Stimulated activated CD8-positive, alpha-beta memory T cell treated with anti-CD3 and anti-CD28 coated beads, Interleukin-12 subunit alpha, Interleukin-12 subunit beta, amount 100 ng/mL, for 1 hour (primary cell): ENCODE measurements around the gene ZBTB4.
A peak's percentile ranks its signal among the peaks of the same experiment; 100 is the strongest.

Experiments
- DNase-seq: peaks from one replicate; pipeline ENCODE4 v3.0.0-alpha.2; 2020; ENCODE audit warnings: low read depth

The ZBTB4 gene

DNA sequence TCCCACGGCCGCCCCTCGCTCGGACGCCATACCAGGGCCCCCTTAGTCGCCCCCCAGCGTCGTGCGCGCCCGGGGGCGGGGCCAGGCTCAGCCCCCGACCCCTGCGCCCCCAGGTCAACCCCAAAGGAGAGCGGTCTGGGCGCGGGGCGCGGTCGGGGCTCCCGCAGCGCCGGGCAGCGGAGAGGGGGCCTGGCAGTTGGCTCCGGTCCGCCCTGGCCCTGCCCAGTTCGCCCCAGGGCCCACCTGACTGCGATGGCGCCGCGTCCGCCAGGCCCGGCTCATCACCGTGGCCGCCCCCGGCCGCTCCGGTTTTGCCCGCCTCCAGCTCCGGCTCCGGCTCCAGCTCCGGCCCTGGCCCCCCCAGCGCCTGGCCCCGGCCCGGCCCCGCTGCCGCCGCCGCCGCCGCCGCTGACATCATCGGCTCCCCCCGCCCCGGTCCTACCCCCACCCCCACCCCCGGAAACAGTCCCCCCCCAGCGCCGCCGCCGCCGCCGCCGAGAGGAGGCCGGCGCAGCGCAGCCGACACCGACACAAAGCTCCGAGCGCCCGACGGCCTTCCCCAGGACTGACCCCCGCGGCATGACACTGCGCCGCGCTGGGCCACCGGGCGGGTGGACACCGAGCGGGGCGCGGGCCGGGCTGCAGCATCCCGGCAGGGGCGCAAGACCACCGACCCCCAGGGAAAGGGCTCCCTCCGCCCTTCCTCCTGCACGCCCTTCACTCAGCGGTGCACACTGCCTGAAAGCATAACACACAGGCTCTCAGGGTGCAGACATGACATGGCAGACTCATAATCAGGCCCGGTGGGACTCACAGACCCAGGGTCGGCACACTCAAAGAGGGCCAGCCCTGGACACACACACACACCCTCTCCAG lies at the start of gene ZBTB4:
ZBTB4 (minus strand) TSS at position 419 of the 876 bp plus-strand sequence. CDS start 12,830 bp downstream, outside the sequence.
- peak; percentile 44 for DNase-seq

DNA sequence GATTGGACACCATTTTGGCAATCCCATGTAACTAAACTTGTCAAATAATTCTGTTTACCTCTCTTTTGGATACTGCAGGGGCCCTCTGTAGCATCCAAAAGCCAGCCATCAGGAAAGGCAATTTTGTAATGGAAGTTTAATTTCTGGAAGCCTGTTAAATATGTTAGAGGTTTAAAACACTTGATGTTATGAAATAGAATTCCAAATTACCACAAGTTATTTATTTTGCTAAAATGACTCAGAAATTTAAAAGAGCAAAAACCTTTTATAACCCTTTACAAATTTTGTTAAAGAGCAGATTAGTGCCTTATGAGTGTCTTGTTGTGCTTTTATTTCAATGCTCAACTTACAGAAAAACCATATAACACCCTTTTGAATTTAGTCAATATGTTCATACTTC lies 49.4 kb upstream of the ZBTB4 start:
- no peak for DNase-seq

GRCh38 chr17:7523033-7523432 lies 43.6 kb upstream of the ZBTB4 start:
- DNase-seq, result peak; percentile 33

- no peak for DNase-seq
Measured at GRCh38 chr17:7515911-7516610, 36.6 kb upstream of the ZBTB4 start.

- DNase-seq, result no peak
Measured at GRCh38 chr17:7513850-7514419, 34.5 kb upstream of the ZBTB4 start.

GRCh38 chr17:7512824-7513540 lies 33.6 kb upstream of the ZBTB4 start:
- no peak for DNase-seq

DNA sequence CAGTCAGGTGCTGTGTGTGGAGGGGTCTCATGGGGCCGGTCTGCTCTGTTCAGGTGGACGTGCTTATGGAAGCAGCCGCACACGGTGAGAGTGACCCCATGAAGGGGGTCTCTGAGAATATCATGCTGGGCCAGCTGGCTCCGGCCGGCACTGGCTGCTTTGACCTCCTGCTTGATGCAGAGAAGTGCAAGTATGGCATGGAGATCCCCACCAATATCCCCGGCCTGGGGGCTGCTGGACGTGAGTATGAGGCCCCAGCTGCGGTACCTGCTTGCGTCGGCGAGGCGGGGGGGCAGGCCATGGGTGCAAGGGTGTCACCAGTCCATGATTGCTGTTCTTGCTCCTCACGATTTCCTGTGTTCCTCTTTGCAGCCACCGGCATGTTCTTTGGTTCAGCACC lies 32.7 kb upstream of the ZBTB4 start:
- DNase-seq, result no peak

DNA sequence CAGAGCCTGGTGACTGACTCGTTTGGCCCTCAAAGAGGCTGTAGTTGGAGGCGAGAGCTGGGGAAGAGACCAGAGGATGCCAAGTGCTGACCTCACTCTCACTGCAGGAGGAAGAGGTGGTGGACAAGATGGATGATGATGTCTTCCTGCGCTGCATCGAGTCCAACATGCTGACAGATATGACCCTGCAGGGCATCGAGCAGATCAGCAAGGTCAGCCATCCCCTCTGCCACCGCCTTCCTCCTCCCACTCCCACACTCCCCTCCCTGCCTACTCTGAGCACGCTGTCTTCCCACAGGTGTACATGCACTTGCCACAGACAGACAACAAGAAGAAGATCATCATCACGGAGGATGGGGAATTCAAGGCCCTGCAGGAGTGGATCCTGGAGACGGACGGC lies 31.7 kb upstream of the ZBTB4 start:
- DNase-seq, result no peak

DNA sequence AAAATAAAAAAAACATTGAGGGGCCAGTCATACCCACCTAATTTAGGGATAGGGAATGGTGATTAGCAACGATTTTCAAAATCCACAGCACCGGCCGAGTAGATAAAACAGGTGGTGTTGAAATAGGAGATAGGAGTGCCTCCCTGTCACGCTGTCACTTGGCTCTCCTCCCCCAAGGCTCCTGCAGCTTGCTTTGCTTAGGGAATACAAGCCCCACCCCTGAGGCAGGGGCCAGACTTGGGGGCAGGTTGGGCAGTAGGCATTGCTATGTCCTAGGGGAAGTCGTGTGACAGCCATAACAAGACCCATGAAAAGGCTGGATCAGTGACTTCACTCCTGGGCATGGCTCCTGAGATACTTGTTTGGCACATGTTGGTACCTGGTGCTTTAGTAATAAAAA lies 30.5 kb upstream of the ZBTB4 start:
- DNase-seq, result no peak

DNA sequence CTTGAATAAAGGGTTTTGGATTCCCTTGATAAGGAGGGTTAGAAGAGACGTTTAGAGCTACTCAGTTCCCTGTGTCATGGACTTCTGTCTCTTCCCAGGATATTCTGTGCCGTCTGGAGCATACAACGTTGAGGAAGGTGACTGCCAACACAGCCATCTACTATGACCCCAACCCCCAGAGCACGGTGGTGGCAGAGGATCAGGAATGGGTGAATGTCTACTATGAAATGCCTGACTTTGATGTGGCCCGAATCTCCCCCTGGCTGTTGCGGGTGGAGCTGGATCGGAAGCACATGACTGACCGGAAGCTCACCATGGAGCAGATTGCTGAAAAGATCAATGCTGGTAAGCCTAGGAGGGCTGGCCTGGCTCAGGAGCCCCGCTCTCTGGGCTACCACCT lies 29.4 kb upstream of the ZBTB4 start:
- DNase-seq, result no peak

DNA sequence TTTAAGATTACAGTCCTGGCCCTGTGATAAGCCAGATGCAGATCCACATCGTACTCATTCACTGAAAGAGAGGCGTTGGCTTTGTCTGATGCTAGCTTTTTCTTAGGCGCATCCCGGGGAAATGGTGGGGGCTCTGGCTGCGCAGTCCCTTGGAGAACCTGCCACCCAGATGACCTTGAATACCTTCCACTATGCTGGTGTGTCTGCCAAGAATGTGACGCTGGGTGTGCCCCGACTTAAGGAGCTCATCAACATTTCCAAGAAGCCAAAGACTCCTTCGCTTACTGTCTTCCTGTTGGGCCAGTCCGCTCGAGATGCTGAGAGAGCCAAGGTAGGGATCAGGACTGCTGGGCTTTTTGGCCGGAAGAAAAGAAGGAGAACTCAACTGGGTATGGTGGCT lies 28.7 kb upstream of the ZBTB4 start:
- no peak for DNase-seq

DNA sequence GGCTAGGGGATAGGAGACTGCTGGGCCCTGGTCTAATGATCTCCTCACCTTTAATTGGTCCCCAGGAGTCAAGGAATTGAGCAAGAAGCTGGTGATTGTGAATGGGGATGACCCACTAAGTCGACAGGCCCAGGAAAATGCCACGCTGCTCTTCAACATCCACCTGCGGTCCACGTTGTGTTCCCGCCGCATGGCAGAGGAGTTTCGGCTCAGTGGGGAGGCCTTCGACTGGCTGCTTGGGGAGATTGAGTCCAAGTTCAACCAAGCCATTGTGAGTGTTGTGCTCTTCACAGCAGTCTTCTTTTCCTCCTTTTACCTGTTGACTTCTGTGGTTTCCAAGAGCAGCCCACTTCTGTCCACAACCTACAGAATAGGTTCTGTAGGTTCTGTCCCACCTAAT lies 24.1 kb upstream of the ZBTB4 start:
- DNase-seq, result no peak

GRCh38 chr17:7502987-7503386 lies 23.6 kb upstream of the ZBTB4 start:
- DNase-seq, result no peak

DNA sequence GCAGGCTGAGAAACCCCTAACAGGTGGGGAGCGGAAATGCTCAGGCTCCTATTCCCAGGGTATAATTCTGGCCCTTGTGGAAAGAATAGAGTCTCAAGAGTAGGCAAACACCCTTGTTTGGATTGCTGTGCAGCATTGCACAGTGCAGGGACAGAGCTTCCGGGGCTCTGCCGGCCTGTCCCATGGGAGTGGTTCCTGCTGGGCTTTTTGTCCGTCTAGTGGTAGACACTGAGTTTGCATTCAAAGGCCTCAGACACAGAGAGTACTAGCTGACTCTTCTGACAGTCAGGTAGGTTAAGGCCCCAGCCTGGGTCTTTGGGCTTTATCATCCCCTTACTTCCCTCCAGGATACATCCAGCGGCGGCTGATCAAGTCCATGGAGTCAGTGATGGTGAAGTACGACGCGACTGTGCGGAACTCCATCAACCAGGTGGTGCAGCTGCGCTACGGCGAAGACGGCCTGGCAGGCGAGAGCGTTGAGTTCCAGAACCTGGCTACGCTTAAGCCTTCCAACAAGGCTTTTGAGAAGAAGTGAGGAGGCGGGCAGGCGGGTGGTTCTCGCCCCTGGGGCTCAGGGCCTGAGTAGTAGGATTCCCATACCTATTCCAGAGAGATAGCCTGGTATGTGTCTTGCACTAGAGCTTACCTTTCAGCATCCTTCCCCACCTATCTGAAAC lies 22.9 kb upstream of the ZBTB4 start:
- no peak for DNase-seq

GRCh38 chr17:7501729-7502128 lies 22.3 kb upstream of the ZBTB4 start:
- no peak for DNase-seq

DNA sequence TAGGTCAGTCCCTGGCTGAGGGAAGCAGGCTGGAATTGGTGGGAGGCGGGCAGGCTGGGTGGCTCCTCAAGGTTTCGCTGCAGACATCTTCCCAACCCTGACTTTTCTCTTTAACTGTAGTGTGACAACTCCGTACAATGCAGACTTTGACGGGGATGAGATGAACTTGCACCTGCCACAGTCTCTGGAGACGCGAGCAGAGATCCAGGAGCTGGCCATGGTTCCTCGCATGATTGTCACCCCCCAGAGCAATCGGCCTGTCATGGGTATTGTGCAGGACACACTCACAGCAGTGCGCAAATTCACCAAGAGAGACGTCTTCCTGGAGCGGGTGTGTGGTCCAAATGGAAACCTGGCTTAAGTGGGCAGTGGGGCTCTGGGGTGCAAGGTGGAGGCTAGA lies 19.7 kb upstream of the ZBTB4 start:
- no peak for DNase-seq

- no peak for DNase-seq
Measured at GRCh38 chr17:7497636-7498035, 18.2 kb upstream of the ZBTB4 start.

- no peak for DNase-seq
Measured at GRCh38 chr17:7497228-7497627, 17.8 kb upstream of the ZBTB4 start.

GRCh38 chr17:7496470-7497183 lies 17.2 kb upstream of the ZBTB4 start:
- no peak for DNase-seq

DNA sequence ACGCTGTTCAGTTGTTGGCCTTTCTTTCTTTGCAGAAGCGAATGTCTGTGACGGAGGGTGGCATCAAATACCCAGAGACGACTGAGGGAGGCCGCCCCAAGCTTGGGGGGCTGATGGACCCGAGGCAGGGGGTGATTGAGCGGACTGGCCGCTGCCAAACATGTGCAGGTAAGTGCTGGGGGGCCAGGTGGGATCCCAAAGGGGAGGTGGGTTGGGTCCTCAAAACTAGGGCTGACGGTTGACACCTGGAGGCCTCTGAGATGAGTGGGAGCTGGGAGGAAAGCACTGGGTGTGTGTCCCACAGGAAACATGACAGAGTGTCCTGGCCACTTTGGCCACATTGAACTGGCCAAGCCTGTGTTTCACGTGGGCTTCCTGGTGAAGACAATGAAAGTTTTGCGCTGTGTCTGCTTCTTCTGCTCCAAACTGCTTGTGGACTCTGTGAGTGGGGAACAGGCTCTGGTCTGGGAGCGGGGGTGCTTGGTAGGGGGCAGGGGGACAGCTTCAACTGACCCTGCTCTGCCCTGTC lies 16.5 kb upstream of the ZBTB4 start:
- DNase-seq, result no peak

DNA sequence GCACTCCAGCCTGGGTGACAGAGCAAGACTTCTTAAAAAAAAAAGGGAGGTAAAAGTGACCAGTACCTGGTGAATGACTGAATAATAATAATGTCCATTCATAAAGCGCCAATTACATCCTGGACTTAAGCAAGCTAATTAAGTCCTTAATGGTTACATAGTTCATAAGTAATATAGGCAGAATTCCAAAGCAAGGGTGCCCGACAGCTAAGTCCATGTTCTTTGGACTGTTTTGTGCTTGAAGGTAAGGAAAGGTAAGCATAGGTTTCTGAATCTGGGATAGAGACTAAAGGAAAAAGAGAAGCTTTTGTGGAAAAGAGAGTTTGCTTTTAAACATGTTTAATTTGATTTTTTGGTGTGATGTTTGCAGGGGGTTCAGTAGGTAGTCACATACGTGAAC lies 14.5 kb upstream of the ZBTB4 start:
- DNase-seq, result no peak
